OCI-LY7 (cell line): ENCODE measurements around the gene UGT3A2.

Experiments
- EZH2phosphoT487 ChIP-seq: fragments of 200-600 bp; sonication (generic); IDR thresholded peaks from 2 replicates; pipeline ENCODE4 v1.6.1; 2018; ENCODE audit warnings: low read depth, borderline replicate concordance, mild to moderate bottlenecking, mixed run types, antibody characterized with exemption, low read length, moderate library complexity, mixed read lengths
- TF ChIP-seq, protein P1 (sequence below): fragments of 200-600 bp; sonication (generic); conservative IDR thresholded peaks from 2 replicates; pipeline ENCODE4 v1.5.1; 2014; ENCODE audit warnings: mild to moderate bottlenecking, antibody characterized with exemption, low read length, moderate library complexity, mixed read lengths

DNA sequence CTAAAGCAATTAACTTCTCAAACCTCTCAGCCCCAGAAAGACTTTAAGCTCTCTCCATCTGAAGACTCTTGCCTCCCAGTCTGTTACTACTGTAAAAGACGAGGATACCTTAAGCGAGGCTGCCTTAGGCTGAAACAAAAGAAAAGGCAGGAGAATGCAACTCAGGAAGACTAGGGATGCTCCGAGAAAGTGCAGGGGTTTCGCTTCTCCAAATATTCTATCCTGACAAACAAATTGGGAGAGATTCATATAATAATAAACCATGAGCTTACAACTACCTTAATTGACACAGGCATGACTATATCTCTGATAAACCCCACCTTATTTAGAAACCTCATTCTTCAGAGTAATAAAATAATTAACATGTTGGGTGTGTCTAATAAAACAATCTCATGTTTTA lies 70.6 kb downstream of the UGT3A2 start:
- TF ChIP-seq, protein P1, sequence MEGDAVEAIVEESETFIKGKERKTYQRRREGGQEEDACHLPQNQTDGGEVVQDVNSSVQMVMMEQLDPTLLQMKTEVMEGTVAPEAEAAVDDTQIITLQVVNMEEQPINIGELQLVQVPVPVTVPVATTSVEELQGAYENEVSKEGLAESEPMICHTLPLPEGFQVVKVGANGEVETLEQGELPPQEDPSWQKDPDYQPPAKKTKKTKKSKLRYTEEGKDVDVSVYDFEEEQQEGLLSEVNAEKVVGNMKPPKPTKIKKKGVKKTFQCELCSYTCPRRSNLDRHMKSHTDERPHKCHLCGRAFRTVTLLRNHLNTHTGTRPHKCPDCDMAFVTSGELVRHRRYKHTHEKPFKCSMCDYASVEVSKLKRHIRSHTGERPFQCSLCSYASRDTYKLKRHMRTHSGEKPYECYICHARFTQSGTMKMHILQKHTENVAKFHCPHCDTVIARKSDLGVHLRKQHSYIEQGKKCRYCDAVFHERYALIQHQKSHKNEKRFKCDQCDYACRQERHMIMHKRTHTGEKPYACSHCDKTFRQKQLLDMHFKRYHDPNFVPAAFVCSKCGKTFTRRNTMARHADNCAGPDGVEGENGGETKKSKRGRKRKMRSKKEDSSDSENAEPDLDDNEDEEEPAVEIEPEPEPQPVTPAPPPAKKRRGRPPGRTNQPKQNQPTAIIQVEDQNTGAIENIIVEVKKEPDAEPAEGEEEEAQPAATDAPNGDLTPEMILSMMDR = no peak
- TF ChIP-seq EZH2phosphoT487 = no peak
